ENCODE data around the gene C17orf67.

C17orf67 gene

GRCh38 chr17:56777859-56778258 is 55.9 kb downstream of the C17orf67 start:
- no peak overlapping the region for H3K4me3 Mint-ChIP-seq
- no peak for TF ChIP-seq CTCF (IDR thresholded peaks at IDR 0.05)
- H3K27ac Mint-ChIP-seq, result no peak overlapping the region
- peaks cover 36% of the 10 kb centered on the region for H3K4me1 Mint-ChIP-seq
- H3K36me3 Mint-ChIP-seq (ENCODE audit: low read depth), result no peaks in the 10 kb centered on the region
- no peak for DNase-seq
- peaks cover 49% of the 10 kb centered on the region for H3K27me3 Mint-ChIP-seq (ENCODE audit: low read depth, poor library complexity)
- no peaks in the 10 kb centered on the region for H3K9me3 Mint-ChIP-seq

DNA sequence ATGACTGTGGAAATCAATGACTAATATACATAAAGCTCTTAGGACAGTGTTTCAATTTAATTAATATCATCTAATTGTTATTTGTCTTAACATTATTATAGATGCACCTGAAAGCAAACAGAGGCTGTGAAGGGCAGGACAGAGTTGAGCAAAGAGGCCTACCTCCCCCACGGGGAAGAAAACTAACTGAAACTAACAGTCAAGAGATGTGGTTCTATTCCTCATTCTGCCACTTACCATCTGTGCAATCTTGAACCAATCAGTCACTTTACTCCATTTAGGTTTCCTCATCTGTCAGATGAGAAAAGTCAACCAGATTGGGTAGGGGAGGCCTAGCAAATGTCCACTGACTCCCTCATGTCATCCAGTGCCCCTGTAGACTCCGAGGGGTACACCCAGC is 59.1 kb downstream of the C17orf67 start:
- H3K4me1 Mint-ChIP-seq, result peaks cover 22% of the 10 kb centered on the region
- H3K4me3 Mint-ChIP-seq, result no peak overlapping the region
- H3K27me3 Mint-ChIP-seq (ENCODE audit: low read depth, poor library complexity), result peaks cover 23% of the 10 kb centered on the region

DNA sequence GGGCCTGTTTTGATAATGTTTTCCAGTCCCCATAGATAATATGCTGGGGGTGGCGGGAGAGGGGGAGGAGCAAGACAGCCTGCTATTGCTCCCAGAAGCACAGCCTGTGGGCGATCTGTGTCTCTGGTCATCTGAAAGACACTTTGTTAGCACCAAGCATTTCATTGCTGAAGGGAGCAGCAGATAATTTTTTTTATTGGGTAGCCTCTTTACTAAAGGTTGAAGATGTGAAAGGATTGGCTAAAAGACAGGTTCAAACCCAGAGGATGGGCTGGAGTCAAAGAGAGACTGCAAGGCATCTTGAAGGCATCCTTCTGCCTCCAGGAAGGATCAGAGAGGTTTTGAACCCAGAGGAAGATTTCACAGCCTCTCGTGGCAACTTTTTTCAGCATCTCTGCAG is 60.6 kb downstream of the C17orf67 start:
- H3K4me3 Mint-ChIP-seq, result no peak overlapping the region
- H3K9me3 Mint-ChIP-seq, result no peaks in the 10 kb centered on the region
- peaks cover 10% of the 10 kb centered on the region for H3K27me3 Mint-ChIP-seq (ENCODE audit: low read depth, poor library complexity)
- H3K36me3 Mint-ChIP-seq (ENCODE audit: low read depth), result no peaks in the 10 kb centered on the region
- DNase-seq, result no peak
- peaks cover 11% of the 10 kb centered on the region for H3K4me1 Mint-ChIP-seq
- no peak overlapping the region for H3K27ac Mint-ChIP-seq
- no peak for TF ChIP-seq CTCF (IDR thresholded peaks at IDR 0.05)

More for the DNA sequence above, 59.1 kb downstream of the C17orf67 start:
- no peak overlapping the region for H3K27ac Mint-ChIP-seq
- no peak for TF ChIP-seq CTCF (IDR thresholded peaks at IDR 0.05)
- H3K36me3 Mint-ChIP-seq (ENCODE audit: low read depth), result no peaks in the 10 kb centered on the region
- no peak for DNase-seq
- H3K9me3 Mint-ChIP-seq, result no peaks in the 10 kb centered on the region

DNA sequence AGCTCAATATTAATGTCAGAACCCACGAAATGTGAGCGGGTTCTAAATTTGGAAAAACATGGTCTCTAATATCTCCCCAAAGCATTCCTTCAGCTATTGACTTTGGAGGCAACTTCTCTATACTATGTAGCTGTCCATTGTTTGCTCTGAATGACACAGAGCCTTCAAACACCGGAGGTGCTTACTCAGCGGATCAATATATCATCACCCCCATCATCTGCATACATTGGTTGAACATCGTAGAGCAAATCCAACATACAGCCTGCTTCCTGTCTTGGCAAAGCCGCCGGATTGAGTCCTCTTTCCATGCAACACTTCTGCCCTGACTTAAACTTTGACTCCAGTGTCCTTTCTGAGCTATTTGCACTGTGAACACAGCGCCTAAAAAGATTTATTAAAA is 61.3 kb downstream of the C17orf67 start:
- DNase-seq, result no peak
- Mint-ChIP-seq H3K36me3 (ENCODE audit: low read depth) (no peaks in the 10 kb centered on the region), H3K4me1 (peaks cover 8% of the 10 kb centered on the region), H3K4me3 (no peak overlapping the region), H3K27me3 (ENCODE audit: low read depth, poor library complexity) (peaks cover 8% of the 10 kb centered on the region), H3K27ac (no peak overlapping the region), H3K9me3 (no peaks in the 10 kb centered on the region)
- no peak for TF ChIP-seq CTCF (IDR thresholded peaks at IDR 0.05)

- Mint-ChIP-seq H3K27ac (peak overlapping the region; percentile 73), H3K36me3 (ENCODE audit: low read depth) (no peaks in the 10 kb centered on the region), H3K4me3 (no peak overlapping the region), H3K27me3 (ENCODE audit: low read depth, poor library complexity) (peaks cover 7% of the 10 kb centered on the region), H3K9me3 (no peaks in the 10 kb centered on the region), H3K4me1 (peaks cover 8% of the 10 kb centered on the region)
- DNase-seq, result no peak
- no peak for TF ChIP-seq CTCF (IDR thresholded peaks at IDR 0.05)
Measured at GRCh38 chr17:56771975-56772374, 61.7 kb downstream of the C17orf67 start.

DNA sequence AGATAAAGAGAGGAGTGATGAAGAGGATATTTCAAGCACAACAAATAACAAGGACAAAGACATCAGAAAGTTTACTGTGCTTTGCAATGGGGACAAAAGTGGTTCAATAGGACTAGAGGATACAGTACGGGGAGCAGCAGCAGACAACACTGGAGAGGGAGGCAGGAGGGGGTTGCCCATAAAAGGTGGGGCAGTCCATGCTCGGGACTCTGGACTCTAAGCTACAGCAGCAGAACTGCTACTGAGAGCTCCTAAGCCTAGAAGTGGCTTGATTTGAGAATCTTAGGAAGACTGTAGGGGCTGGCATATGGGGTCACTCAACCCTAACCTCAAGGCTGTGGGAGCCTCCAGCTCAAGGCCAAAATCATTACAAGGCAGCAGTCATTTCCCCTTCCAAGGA is 62.2 kb downstream of the C17orf67 start:
- H3K4me1 Mint-ChIP-seq, result peaks cover 9% of the 10 kb centered on the region
- H3K4me3 Mint-ChIP-seq, result no peak overlapping the region
- no peak overlapping the region for H3K27ac Mint-ChIP-seq

More for the DNA sequence above, 62.2 kb downstream of the C17orf67 start:
- no peaks in the 10 kb centered on the region for H3K36me3 Mint-ChIP-seq (ENCODE audit: low read depth)
- no peak for DNase-seq
- H3K27me3 Mint-ChIP-seq (ENCODE audit: low read depth, poor library complexity), result peaks cover 6% of the 10 kb centered on the region
- H3K9me3 Mint-ChIP-seq, result no peaks in the 10 kb centered on the region
- no peak for TF ChIP-seq CTCF (IDR thresholded peaks at IDR 0.05)
